Measurements from ENCODE around the gene NKX6-2.

NKX6-2 gene

DNA sequence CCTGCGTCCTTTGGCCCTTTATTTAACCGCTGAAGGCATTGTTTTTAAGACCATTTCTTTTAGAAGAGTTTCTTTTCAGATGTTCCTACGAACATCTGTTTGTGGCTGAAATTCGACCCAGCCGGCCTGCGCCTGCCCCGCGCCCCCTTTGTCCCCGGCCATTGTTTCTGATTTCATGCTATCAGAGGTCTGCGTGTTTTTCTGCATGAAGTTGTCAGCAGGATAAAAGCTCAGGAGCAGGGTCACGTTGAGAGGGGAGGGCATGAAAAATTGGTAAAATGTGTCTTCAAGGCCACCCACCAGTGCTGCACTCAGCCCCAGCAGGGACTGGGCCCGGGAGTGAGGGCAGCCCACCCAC, 43.1 kb downstream of the NKX6-2 start:
- no peak overlapping the region for H3K4me3 ChIP-seq (ENCODE audit: low read depth, low read length)
- no peak for DNase-seq (ENCODE audit: low read depth)
- TF ChIP-seq, protein P1, sequence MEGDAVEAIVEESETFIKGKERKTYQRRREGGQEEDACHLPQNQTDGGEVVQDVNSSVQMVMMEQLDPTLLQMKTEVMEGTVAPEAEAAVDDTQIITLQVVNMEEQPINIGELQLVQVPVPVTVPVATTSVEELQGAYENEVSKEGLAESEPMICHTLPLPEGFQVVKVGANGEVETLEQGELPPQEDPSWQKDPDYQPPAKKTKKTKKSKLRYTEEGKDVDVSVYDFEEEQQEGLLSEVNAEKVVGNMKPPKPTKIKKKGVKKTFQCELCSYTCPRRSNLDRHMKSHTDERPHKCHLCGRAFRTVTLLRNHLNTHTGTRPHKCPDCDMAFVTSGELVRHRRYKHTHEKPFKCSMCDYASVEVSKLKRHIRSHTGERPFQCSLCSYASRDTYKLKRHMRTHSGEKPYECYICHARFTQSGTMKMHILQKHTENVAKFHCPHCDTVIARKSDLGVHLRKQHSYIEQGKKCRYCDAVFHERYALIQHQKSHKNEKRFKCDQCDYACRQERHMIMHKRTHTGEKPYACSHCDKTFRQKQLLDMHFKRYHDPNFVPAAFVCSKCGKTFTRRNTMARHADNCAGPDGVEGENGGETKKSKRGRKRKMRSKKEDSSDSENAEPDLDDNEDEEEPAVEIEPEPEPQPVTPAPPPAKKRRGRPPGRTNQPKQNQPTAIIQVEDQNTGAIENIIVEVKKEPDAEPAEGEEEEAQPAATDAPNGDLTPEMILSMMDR (IDR thresholded peaks at IDR 0.05; ENCODE audit: insufficient read depth, low read depth, low read length, missing control alignments) = no peak

GRCh38 chr10:132742167-132742836, 43.6 kb downstream of the NKX6-2 start:
- no peak for DNase-seq (ENCODE audit: low read depth)
- H3K4me3 ChIP-seq (ENCODE audit: low read depth, low read length) = no peak overlapping the region
- TF ChIP-seq, protein P1 (IDR thresholded peaks at IDR 0.05; ENCODE audit: insufficient read depth, low read depth, low read length, missing control alignments) = no peak

- TF ChIP-seq, protein P1 (IDR thresholded peaks at IDR 0.05; ENCODE audit: insufficient read depth, low read depth, low read length, missing control alignments) = no peak
- DNase-seq (ENCODE audit: low read depth) = no peak
- no peak overlapping the region for H3K4me3 ChIP-seq (ENCODE audit: low read depth, low read length)
Observed at GRCh38 chr10:132740588-132740987, 45.4 kb downstream of the NKX6-2 start.

DNA sequence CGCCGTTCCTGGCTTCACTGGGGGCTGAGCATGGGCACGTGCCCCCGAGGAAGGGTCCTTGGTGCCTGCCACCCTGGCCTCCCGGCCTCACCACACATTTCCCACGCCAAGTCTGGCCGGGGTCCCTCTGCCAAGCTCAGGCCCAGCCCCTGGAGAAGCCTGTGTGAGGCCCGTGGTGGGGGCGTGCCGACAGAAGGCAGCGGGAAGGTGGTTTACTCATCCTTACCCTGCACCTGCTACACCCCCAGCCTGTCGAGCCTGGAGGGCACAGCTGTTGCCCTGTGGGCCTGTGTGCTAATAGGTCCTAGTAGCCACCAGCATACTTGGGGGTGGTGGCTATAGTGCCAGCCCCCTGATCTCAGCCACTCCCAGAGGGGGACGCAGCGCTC, 46.7 kb downstream of the NKX6-2 start:
- H3K4me3 ChIP-seq (ENCODE audit: low read depth, low read length) = no peak overlapping the region
- TF ChIP-seq, protein P1 (IDR thresholded peaks at IDR 0.05; ENCODE audit: insufficient read depth, low read depth, low read length, missing control alignments) = no peak
- no peak for DNase-seq (ENCODE audit: low read depth)

- H3K4me3 ChIP-seq (ENCODE audit: low read depth, low read length) = no peak overlapping the region
- TF ChIP-seq, protein P1 (IDR thresholded peaks at IDR 0.05; ENCODE audit: insufficient read depth, low read depth, low read length, missing control alignments) = no peak
- DNase-seq (ENCODE audit: low read depth) = no peak
Observed at GRCh38 chr10:132738454-132739224, 47.3 kb downstream of the NKX6-2 start.

- no peak for DNase-seq (ENCODE audit: low read depth)
- no peak overlapping the region for H3K4me3 ChIP-seq (ENCODE audit: low read depth, low read length)
- TF ChIP-seq, protein P1 (IDR thresholded peaks at IDR 0.05; ENCODE audit: insufficient read depth, low read depth, low read length, missing control alignments) = no peak
Observed at GRCh38 chr10:132737390-132738048, 48.4 kb downstream of the NKX6-2 start.

Measured in GM12865 (cell line).